8988T (cell line): ENCODE results near the gene MEOX1.
"Not testable (repeated sequence)": the region's sequence is repeated elsewhere in the genome, so short reads cannot be mapped to it uniquely, and the experiment has no call there.

Experiments used
- DNase-seq: peaks from one replicate; pipeline ENCODE4 v3.0.0; 2011

Gene MEOX1

DNA sequence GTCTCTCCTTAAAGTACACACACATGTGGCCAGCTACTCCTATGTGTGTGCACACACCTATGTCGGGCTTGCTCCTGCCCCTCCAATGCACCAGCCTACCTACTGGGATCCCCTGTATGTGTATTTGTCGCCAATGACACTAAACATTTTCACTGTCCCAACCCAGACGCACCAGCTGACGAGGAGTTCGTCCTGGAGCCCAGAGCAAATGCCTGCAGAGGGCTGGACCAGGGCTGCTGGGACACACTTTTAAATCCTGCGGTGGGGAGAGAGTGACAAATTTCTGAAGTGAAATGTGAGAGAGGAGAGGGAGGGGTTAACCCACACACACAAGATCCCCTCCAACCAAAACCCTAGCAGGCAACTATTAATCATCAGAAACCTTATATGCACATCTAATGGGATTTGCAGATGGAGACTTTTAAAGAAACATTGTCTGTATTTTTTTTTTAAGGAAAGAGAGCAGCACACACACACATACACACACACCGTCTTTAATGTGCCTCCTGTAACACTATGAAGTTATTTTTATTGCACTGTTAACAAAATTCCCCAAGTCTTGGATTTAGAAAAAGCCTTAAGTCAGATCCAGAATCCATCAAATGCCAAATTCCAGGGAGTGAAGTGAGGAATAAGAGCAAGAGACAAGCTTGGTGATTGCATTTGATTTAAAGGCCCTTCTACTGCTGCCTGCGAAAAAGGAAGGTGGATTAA lies at the start of gene MEOX1:
MEOX1 (minus strand) TSS at position 224 of the 714 bp plus-strand sequence. CDS start 388 bp downstream, outside the sequence.
- no peak for DNase-seq

DNA sequence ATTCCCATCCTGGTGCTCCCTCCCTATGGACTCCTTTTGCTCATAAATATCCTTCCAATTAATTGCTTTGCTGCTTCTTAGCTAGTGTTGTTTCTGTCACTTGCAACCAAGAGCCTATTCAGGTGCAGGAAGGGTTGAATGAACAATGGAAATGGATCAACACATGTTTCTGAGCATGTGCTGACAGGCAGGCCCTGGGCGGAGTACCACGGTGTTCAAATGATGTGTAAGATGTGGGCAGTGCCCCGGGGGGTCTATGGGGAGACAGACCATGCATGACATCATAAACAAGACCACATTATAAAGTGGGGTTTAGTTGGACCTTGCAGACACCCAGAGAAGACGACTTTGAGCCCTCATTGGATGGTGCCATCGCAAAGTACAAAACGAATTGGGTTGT lies 48.4 kb upstream of the MEOX1 start:
- no peak for DNase-seq

DNA sequence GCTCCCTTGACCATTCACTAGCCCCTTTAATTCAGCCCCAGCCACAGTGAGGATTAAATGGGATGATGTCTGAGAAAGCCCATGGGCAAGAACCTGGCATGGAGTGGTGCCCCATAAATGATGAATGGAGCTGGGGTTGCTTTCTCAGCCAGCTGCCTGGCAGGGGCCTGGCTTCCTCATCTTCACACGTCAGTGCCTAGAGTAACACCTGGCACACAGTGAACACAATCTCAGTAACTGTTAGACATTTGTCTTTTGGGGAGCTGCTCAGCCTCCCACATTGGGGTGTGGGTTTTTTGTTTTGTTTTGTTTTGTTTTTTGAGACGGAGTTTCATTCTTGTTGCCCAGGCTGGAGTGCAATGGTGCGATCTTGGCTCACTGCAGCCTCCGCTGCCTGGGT lies 47.5 kb upstream of the MEOX1 start:
- DNase-seq, result no peak

GRCh38 chr17:43707184-43707583 lies 45.5 kb upstream of the MEOX1 start:
- DNase-seq, result no peak

DNA sequence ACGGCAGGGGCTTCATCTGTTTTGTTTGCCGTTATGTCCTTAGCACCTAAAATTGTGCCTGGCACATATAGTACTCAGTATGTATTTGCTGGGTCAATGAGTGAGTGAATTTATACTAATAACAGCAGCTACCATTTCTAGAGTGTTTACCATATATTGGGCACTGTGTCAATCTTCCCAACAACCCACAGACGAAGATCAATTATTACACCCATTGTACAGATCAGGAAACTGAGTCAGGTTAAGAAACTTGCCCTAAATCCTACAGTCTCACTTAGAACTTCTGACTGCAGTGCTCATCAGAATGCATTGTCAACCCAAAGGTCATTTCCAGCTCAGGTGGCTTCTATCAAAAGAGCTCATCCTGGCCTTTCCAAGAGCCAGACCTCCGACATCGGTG lies 44.5 kb upstream of the MEOX1 start:
- DNase-seq, result no peak

DNA sequence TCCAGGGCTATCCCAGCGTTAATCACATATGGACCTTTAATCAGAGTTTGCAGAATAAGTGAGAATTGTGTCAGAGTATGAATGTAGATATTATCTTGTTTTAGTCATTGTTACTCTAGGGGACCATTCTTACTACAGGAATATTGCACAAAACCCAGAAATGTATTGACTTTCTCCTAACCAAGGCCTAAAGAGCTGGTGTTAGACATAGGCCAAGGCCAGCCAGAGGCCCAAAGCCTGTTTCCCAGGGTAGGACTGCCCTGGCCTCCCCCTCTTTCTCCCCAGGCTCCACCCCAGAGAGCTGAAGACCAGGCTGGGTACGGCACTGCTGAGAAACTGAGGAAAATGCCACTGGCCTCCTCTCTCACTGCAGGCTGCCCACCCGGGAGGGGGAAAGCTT lies 41.9 kb upstream of the MEOX1 start:
- DNase-seq, result no peak

GRCh38 chr17:43702637-43703036 lies 40.9 kb upstream of the MEOX1 start:
- DNase-seq, result no peak

DNA sequence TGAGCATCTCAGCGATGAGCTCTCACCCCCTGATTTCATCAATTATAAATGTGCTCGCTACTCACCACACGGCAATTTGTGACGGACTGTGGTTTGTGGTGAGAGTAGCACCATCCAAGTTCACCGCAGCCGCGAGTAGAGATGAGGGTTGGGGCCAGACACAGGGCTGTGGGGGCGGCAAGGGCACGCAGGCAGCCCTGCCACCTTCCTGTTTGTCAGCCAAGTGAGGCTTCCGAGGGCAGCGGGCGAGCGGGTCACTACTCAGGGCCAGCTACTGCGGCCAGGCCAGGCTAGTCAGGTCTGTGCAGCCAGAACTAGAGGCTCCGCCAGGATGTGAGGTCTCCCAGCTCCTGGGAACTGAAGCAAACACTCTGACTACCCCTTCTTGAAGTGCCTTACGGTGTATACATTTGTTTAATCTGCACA lies 39.6 kb upstream of the MEOX1 start:
- DNase-seq, result no peak

GRCh38 chr17:43699438-43699756 lies 37.7 kb upstream of the MEOX1 start:
- DNase-seq, result no peak

DNA sequence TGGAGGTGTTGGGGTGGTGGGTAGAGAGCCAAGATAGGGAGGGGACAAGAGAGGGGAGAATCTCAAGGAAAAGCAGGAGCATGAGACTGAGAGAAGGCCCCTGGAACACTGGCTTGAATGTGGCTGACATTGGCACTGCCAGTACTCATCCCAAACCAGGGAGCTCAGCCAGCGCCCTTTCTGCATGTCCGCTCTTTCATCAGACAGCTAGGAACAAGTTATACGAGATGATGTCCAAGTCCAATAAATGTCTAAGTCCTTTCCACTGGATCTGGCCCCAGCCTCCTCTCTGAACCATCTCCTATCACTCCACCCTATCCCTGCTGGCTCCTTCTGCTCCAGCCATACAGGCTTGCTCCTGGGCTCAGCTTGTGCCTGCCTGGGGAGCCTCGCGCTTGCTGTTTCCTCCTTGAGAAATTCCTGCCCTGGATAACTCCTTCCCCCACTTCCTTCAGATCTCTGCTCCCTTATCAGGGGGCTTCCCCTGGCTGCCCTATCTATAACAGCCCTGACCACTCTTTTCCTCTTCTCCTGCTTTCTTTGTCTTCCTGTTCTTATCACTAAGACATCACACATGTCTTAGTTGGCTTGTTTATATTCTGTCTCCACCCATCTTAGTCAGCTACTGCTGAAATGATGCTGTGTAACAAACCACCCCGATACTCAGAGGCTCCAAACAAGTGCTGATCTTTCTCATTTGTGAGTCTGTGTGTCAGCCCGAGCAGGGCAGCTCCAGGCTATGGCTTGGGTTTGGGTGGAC lies 37.1 kb upstream of the MEOX1 start:
- DNase-seq, result no peak

DNA sequence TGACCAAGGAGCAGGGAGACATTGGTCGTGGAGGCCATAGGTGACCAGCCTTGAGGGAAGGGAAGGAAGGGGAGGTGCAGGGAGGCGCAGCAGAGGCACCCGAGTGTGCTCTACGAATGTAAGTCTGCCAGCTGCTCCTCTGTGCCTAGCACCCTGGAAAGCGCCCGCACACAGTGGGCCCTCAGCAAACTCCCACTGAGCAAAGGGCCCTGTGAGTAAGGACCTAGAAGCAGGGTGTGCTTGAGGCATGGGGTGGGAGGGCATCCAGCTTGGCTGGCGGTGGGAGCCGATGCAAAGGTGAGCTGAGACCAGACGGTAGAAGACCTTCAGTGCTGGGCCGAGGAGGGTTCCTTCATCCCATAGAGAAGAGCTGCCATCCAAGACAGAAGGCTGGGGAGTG lies 36.2 kb upstream of the MEOX1 start:
- DNase-seq, result no peak

DNA sequence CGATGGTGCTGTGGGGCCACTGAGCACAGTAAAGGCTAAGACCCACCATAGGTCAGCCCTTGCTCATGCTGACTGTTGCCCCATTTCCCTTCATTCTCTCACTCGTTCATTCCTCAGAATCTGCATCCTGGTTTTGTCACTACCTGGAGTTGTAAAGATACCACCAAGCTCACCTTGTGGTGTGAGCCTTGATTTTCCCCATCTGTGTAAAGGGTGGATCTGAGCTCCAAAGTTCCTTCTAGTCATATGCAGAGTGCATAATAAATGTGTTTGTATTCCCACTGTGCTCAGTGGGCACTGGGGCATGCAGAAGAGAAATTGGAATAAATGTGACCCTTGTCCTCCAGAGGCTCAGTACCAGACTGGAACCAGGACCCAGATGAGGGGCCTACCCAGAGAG lies 35.2 kb upstream of the MEOX1 start:
- no peak for DNase-seq

GRCh38 chr17:43695970-43696865 lies 34.5 kb upstream of the MEOX1 start:
- DNase-seq, result no peak

- DNase-seq, result peak; percentile 32
Measured at GRCh38 chr17:43694081-43694870, 32.6 kb upstream of the MEOX1 start.

DNA sequence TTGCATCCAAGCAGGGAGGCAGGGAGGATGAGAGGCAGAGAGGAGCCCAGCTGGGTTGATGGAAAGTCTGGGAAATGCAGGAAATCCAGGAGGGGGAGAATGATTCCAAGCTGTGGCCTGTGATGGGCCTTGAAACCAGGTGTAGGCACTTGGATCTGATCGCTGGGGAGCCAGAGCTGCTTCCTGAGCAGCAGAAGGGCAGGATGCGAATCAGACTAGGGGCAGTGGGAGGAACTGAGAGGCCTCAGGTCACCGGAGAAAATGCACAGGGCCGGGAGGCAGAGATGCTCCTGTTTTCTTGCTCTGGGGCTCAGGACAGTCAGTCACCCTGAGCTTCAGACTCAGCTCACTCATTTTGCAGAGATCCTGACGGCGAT lies 29.6 kb upstream of the MEOX1 start:
- DNase-seq, result no peak

DNA sequence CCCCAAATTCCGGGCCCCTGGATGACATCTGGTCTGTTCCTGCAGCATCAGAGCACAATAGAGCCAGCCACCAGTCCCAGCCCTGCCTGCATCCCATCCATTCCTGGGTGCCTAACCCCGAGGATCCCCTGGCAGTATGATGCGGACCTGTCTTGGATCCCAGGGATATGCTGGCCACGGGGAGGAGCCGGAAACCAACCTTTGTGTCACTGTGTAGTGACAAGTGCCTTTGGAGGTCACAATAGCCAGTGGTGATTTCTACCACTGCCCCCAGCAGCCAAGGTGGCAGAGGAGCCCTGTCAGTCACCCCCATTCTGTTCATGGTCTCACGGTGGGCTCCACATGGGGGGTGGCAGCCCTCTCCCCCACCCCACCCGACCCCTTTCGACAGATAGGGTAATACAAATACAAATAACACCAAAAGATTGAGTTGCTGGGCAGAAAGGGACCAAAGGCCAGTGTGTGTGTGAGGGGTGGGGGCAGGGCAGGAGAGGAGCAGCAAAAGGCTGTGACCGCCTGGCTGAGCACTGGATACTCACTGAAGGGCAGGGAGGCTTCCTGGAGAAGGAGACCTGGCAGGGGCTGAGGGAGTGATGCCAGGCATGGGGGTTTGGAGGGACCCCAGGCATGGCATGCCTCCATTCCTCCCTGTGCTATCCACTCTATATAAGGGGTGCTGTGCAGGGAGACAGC lies 29.0 kb upstream of the MEOX1 start:
- no peak for DNase-seq

DNA sequence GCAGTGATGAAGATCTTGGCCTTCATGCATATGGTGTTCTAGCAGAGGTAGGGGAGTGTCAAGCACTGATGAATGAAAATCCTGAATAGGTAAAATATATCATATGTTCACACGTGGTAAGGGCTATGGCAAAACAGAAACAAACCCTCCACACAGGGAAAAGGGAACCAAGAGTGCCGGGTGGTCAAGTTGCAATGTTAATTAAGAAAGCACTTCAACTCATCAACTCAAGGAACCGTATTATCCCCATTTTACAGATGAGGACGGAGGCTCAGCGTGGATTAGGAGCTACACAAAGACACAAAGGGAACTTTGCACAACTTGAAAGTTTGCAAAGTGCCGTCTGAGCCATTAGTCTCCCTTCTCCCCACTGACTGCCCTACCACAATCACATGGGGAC lies 28.1 kb upstream of the MEOX1 start:
- DNase-seq, result no peak

DNA sequence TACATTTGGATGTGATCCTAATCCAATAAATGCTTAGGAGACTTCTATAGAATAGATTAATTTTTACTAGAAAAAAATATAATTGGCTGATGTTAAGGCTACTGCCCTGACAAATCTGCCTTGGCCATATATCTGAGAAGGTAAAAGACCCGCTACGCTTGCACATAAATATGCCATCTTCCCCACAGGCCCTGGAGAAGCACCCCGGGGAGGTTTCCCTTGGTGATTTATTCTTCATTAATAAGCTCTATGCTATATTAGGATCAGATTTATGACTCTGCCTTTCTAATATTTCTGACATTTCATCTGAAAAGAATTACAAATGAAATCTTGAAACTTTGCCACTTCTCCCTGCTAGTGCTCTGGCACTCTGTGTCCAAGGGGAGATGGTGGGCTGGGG lies 27.4 kb upstream of the MEOX1 start:
- DNase-seq, result no peak

DNA sequence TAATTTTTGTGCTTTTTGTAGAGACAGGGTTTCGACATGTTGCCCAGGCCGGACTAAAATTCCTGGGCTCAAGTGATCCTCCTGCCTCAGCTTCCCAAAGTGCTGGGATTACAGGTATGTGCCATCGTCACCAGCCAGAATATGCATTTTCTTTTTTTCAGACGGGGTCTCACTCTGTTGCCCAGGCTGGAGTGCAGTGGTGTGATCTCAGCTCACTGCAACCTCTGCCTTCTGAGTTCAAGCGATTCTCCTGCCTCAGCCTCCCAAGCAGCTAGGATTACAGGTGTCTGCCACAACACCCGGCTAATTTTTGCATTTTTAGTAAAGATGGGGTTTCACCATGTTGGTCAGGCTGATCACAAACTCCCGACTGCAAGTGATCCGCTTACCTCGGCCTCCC lies 25.2 kb upstream of the MEOX1 start:
- DNase-seq, result not testable (repeated sequence)

DNA sequence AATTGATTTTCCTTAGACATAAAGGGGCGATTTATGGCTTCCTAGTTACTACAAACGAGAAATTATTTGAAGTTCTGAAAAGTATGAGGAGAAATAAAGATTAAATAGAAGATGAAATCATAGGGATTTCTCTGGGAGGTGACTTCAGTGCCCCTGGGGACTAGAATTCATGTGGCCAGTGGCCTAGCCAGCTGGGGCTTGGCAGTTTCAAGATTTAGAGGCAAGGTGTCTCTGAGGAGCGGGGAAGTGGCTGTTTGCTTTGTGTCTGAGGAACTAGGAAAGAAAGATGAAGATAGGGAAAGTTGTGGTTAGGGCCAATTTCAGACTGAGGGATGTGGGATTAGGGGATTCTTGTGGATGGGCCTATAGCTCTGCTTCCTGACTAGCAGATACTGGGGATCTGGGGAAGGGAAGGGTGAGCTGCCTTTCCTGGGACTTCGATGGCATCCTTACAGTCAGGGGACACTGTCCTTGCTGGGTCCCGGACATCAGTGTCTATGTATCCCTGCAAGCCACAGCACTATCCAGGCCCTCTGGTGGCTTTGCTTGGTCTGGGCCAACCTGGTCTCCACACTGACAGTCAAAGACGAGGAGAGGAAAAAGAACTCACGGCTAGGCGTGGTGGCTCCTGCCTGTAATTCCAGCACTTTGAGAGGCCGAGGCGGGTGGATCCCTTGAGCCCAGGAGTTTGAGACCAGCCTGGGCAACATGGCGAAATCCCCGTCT lies 22.4 kb upstream of the MEOX1 start:
- DNase-seq, result no peak

GRCh38 chr17:43680461-43680860 lies 18.7 kb upstream of the MEOX1 start:
- no peak for DNase-seq

DNA sequence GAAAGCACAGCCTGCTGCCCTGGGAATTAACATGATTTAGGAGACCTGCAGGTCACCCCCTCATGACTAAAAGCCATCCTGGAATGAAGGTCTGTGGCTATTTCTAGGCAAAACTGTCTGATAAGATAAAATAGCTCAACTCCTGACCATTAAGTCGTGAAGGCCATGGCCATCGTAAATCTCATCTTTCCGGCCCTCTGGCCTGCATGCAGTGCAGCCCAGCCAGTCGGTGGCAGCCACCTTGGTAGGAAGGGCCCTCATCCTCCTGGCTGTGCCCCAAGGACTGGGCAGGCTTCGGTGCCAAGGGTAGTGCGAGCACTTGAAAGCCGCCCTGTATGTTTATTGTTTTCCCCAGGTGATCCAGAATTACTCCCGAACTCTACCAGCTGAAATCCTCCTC lies 18.2 kb upstream of the MEOX1 start:
- no peak for DNase-seq
